ENCODE results near the gene CFAP57.

Gene CFAP57

GRCh38 chr1:43232482-43232881, 60.4 kb downstream of the CFAP57 start:
- no peak for TF ChIP-seq CTCF (IDR thresholded peaks at IDR 0.05; ENCODE audit: low read depth, low read length, missing control alignments)
- in situ Hi-C loops (cut with HindIII; ENCODE audit: low pct_ligation_motif_present, low sequenced_read_pairs), result loop anchor here (25.0 kb wide), 1 partner anchor 180 kb away; no protein-coding TSS in a partner anchor
- Histone ChIP-seq H3K27me3 (replicated peaks) (no peaks in the 10 kb centered on the region), H3K36me3 (replicated peaks) (no peaks in the 10 kb centered on the region), H3K4me3 (ENCODE audit: low read depth, low read length) (no peak overlapping the region), H3K27ac (peak overlapping the region; percentile 40)
- no peak for DNase-seq

DNA sequence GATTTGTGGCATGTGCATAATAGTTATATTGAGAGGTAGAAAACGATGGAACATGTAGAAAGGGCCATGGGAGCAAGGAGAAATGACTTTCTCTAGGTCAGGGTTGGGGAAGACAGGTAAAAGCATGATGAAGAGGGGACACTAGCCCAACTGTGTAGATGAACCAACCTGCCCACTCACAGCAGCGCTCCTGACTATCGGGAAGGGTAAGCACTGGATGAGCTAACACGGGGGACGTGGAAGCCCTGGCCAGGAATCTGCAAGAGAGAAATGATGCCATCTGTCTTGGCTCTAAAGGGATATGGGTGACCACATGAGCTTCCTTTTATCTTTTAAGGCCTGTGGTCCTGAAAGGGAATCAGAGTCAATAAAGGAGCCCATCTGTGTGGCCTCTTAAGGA, 61.5 kb downstream of the CFAP57 start:
- in situ Hi-C loops (cut with HindIII; ENCODE audit: low pct_ligation_motif_present, low sequenced_read_pairs), result loop anchor here (25.0 kb wide), 1 partner anchor 179 kb away; no protein-coding TSS in a partner anchor
- H3K36me3 ChIP-seq (replicated peaks), result no peaks in the 10 kb centered on the region
- no peak overlapping the region for H3K27ac ChIP-seq
- no peak overlapping the region for H3K4me3 ChIP-seq (ENCODE audit: low read depth, low read length)
- no peaks in the 10 kb centered on the region for H3K27me3 ChIP-seq (replicated peaks)
- no peak for DNase-seq
- TF ChIP-seq CTCF (IDR thresholded peaks at IDR 0.05; ENCODE audit: low read depth, low read length, missing control alignments), result no peak

DNA sequence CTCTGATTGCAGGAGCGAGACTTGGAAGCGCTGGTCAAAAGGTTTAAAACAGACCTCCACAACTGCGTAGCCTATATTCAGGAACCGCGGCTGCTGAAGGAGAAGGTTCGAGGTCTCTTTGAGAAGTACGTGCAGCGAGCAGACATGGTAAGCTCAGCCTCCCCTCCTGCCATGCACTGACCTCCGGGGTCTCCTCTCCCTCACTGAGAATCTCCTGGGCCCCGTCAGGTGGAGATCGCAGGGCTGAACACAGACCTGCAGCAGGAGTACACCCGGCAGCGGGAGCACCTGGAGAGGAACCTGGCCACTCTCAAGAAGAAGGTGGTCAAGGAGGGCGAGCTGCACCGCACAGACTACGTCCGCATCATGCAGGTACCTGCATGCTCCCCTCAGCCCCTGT, 62.1 kb downstream of the CFAP57 start:
- no peak for DNase-seq
- Histone ChIP-seq H3K27ac (no peak overlapping the region), H3K36me3 (replicated peaks) (no peaks in the 10 kb centered on the region), H3K27me3 (replicated peaks) (no peaks in the 10 kb centered on the region), H3K4me3 (ENCODE audit: low read depth, low read length) (no peak overlapping the region)
- TF ChIP-seq CTCF (IDR thresholded peaks at IDR 0.05; ENCODE audit: low read depth, low read length, missing control alignments), result no peak
- in situ Hi-C loops (cut with HindIII; ENCODE audit: low pct_ligation_motif_present, low sequenced_read_pairs), result loop anchor here (25.0 kb wide), 1 partner anchor 178 kb away; no protein-coding TSS in a partner anchor

- Histone ChIP-seq H3K36me3 (replicated peaks) (no peaks in the 10 kb centered on the region), H3K27me3 (replicated peaks) (no peaks in the 10 kb centered on the region), H3K27ac (no peak overlapping the region), H3K4me3 (ENCODE audit: low read depth, low read length) (no peak overlapping the region)
- no peak for TF ChIP-seq CTCF (IDR thresholded peaks at IDR 0.05; ENCODE audit: low read depth, low read length, missing control alignments)
- in situ Hi-C loops (cut with HindIII; ENCODE audit: low pct_ligation_motif_present, low sequenced_read_pairs), result loop anchor here (25.0 kb wide), 1 partner anchor 177 kb away; no protein-coding TSS in a partner anchor
- no peak for DNase-seq
These were observed 62.9 kb downstream of the CFAP57 start for GRCh38 chr1:43235040-43235439.

GRCh38 chr1:43235451-43236121, 63.5 kb downstream of the CFAP57 start:
- no peak for DNase-seq
- no peak for TF ChIP-seq CTCF (IDR thresholded peaks at IDR 0.05; ENCODE audit: low read depth, low read length, missing control alignments)
- H3K36me3 ChIP-seq (replicated peaks), result no peaks in the 10 kb centered on the region
- in situ Hi-C loops (cut with HindIII; ENCODE audit: low pct_ligation_motif_present, low sequenced_read_pairs), result loop anchor here (25.0 kb wide), 1 partner anchor 177 kb away; no protein-coding TSS in a partner anchor
- H3K27me3 ChIP-seq (replicated peaks), result no peaks in the 10 kb centered on the region
- no peak overlapping the region for H3K4me3 ChIP-seq (ENCODE audit: low read depth, low read length)
- H3K27ac ChIP-seq, result no peak overlapping the region
